Right lobe of liver (tissue), 4 donors: ENCODE data around the gene SLC49A3.

Source experiments
- POLR2A ChIP-seq: fragments of 450-650 bp; IDR thresholded peaks from one replicate; pipeline ENCODE4 v1.6.1; 2017; ENCODE audit warnings: antibody characterized with exemption, mild to moderate bottlenecking
- TF ChIP-seq, protein P1 (sequence below), 4 donors: fragments of 200-600 bp in 3 of 4; fragments of 450-650 bp in 1 of 4; IDR thresholded peaks; one replicate each; pipeline versions ENCODE4 v1.5.1 to v1.8.0; 2016 to 2022; ENCODE audit warnings: antibody characterized with exemption in 4 of 4, mild to moderate bottlenecking in 2 of 4
- donor health status: DM: no; HTN: no; CAD: no.
- donor health status: DM: no; HTN: no; CAD: no.
- donor health status: DM: no; HTN: yes; CAD: no.

DNA sequence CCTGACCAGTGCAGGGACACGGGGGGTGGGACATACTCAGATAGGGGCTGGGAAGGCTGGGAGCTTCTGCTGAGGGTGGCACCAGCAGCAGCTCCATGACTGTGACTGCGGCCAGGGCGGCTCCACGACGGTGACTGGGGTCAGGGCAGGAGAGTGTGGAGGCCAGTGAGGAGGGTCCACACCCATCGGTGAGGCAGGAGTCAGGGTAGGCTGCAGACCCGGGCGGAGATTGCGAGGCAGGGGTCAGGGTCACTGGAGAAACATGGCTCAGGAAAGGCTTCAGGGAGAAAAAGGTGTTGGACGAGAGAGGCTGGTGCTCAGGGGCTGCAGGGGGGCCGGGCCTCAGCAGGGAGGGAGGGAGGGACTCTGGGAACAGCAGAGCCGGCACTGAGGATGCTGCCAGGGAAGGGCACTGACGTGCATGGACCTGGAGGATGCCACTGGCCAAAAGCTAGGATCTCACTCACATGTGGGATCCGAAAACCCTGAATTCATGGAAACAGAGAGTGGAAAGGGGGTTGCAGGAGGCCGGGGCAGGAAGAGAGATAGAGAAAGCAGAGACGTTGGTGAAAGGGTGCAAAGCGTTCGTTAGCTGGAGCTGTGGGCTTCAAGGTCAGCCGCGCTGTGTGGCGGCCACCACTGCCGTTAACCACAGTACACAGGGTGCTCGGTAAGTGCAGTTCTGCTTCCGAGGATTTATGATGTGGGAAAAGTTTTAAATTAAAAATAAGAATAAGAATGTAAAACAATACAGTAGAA lies 36.9 kb downstream of the SLC49A3 start:
- no peak for TF ChIP-seq POLR2A
- TF ChIP-seq, protein P1, sequence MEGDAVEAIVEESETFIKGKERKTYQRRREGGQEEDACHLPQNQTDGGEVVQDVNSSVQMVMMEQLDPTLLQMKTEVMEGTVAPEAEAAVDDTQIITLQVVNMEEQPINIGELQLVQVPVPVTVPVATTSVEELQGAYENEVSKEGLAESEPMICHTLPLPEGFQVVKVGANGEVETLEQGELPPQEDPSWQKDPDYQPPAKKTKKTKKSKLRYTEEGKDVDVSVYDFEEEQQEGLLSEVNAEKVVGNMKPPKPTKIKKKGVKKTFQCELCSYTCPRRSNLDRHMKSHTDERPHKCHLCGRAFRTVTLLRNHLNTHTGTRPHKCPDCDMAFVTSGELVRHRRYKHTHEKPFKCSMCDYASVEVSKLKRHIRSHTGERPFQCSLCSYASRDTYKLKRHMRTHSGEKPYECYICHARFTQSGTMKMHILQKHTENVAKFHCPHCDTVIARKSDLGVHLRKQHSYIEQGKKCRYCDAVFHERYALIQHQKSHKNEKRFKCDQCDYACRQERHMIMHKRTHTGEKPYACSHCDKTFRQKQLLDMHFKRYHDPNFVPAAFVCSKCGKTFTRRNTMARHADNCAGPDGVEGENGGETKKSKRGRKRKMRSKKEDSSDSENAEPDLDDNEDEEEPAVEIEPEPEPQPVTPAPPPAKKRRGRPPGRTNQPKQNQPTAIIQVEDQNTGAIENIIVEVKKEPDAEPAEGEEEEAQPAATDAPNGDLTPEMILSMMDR (IDR thresholded peaks at IDR 0.05): no peak
